Heart left ventricle (tissue), 16 donors: ENCODE results near the gene KIAA1586. TPM values are rescaled to one million over a fixed set of nuclear protein-coding genes. Genes with fewer than 3 reads are reported as not detected.
A peak's percentile ranks its signal among the peaks of the same experiment; 100 is the strongest.

Source experiments
- ATAC-seq, 4 donors: fragments of 200-7000 bp; cut with Tn5 transposase; one replicate each; pipeline ENCODE4 v1.9.1; 2020 to 2022; ENCODE audit warnings: moderate library complexity in 4 of 4, mild to moderate bottlenecking in 3 of 4, moderate number of reproducible peaks in 1 of 4
- DNase-seq, 5 donors: peaks; one replicate each; pipeline ENCODE4 v3.0.0-alpha.2; 2020
- H3K27ac ChIP-seq, 12 donors: fragments of 200-600 bp; sonication (generic) in 4 of 12; one replicate each; pipeline versions ENCODE4 v1.5.0 to v1.8.0; 2016 to 2022; ENCODE audit warnings: mild to moderate bottlenecking in 2 of 12
- H3K27me3 ChIP-seq, 9 donors: fragments of 200-600 bp; sonication (generic) in 2 of 9; one replicate each; pipeline versions ENCODE4 v1.5.1 to v1.8.0; 2016 to 2022; ENCODE audit warnings: mild to moderate bottlenecking in 3 of 9
- H3K36me3 ChIP-seq, 9 donors: fragments of 200-600 bp; sonication (generic) in 2 of 9; one replicate each; pipeline versions ENCODE4 v1.5.0 to v1.8.0; 2018 to 2022; ENCODE audit warnings: mild to moderate bottlenecking in 2 of 9
- H3K4me1 ChIP-seq, 12 donors: fragments of 200-600 bp; sonication (generic) in 4 of 12; one replicate each; pipeline versions ENCODE4 v1.5.0 to v1.8.0; 2016 to 2022; ENCODE audit warnings: mild to moderate bottlenecking in 3 of 12
- H3K4me3 ChIP-seq, 12 donors: fragments of 200-600 bp; sonication (generic) in 4 of 12; one replicate each; pipeline versions ENCODE4 v1.5.0 to v1.8.0; 2017 to 2022; ENCODE audit warnings: mild to moderate bottlenecking in 9 of 12, moderate library complexity in 4 of 12
- H3K9me3 ChIP-seq, 12 donors: fragments of 200-600 bp; sonication (generic) in 4 of 12; one replicate each; pipeline versions ENCODE4 v1.5.0 to v1.8.0; 2016 to 2022; ENCODE audit warnings: mild to moderate bottlenecking in 1 of 12
- POLR2A ChIP-seq, 2 donors: fragments of 450-650 bp; IDR thresholded peaks; one replicate each; pipeline ENCODE4 v1.6.1; 2017; ENCODE audit warnings: antibody characterized with exemption in 2 of 2, mild to moderate bottlenecking in 2 of 2, moderate library complexity in 2 of 2
- WGBS, 4 donors: extraction: QIAGEN DNeasy Blood & Tissue Kit in 2 of 4; methylation state at CpG; one replicate each; pipeline versions ENCODE4 v1.1.5 to v1.1.7; 2013 to 2018; 5-methylcytosine and 5-hydroxymethylcytosine counted together
- intact Hi-C, 10 donors: fragments of 100-400 bp; cut with DNase I; formaldehyde crosslinking; loops; one replicate each; pipeline versions ENCODE4 v1.11.1 to v1.14.2; 2022
- polyA plus RNA-seq, 2 donors: library from polyadenylated mRNA; stranded (reverse); fragments of 200-250 nt; gene quantifications; one replicate each; pipeline ENCODE4 v1.2.3, GENCODE V29; 2013
- total RNA-seq, 9 donors: library from RNA; depleted of rRNA in 2 of 9; stranded (reverse); fragments of >200 nt in 2 of 9; fragmentation: NEBNext Ultra II Directional in 3 of 9; extraction: Animal tissue kit (Norgen Biotek cat#: 25700) in 3 of 9; gene quantifications; one replicate each; pipeline versions ENCODE4 v1.1.0 to v1.2.4, GENCODE V29; 2016 to 2023
- TF ChIP-seq, protein P1 (sequence below), 12 donors: fragments of 200-600 bp; sonication (generic) in 4 of 12; IDR thresholded peaks; one replicate each; pipeline versions ENCODE4 v1.5.0 to v1.8.0; 2018 to 2022; ENCODE audit warnings: antibody characterized with exemption in 12 of 12, mild to moderate bottlenecking in 5 of 12
- donor health status: ischemic (EF 13 %, LVEDD 7.1; RV severe dilation, severe dysfunction).
- donor health status: healthy with polysubstance abuse.
- donor health status: DM: no; HTN: yes; CAD: no.
- donor health status: DM: no; HTN: no; CAD: no.
- donor health status: ischemic (EF 25% LVEDD 6.9; RV normal size, moderate dysfunction).
- donor health status: ischemic (EF 25% LVEDD 5.7; RV mildly dilated, moderate dysfunction).
- donor health status: healthy.
- donor health status: DM: yes; HTN: yes; CAD: no.
- donor health status: ischemic (EF 35%, LVEDD 5.7; RV mildly dilated, moderate dysfunction).
- donor health status: nonischemic (EF 11% LVEDD 7.7; RV severe dilation, severe dysfunction).
- donor health status: DM: yes; HTN: yes; CAD: no.
- donor health status: PGD.
- donor health status: ischemic (EF 29% LVEDD 5.4; RV normal size, mild dysfunction).
- donor health status: nonischemic (EF 23%, LVEDD 6.1; RV moderate dilation, normal function).

The KIAA1586 gene
- total and polyA plus RNA-seq, 11 donors = 2.1 to 11.7 (median 6.3) TPM

DNA sequence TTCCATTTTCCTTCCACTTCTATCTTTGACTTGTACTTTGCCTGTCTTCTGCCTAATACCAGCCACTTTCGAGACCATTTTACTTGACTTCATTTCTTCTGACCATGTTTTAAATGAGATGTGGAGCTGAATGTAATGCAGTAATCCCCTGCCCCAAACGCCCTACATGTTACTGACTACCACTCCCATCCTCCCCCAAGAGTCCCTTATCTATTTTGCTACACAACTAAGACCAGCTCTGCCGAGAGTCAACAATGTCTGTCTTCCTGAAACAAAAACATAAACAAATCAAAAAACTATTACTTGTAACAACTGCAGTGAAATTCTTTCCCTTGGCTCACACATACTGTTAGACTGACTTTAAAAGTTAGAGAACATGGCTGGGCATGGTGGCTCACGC is 27.1 kb upstream of the KIAA1586 start:
- H3K36me3 ChIP-seq = no peaks in the 10 kb centered on the region
- DNase-seq = no peak
- no peak for TF ChIP-seq POLR2A (IDR thresholded peaks at IDR 0.05)
- TF ChIP-seq, protein P1, sequence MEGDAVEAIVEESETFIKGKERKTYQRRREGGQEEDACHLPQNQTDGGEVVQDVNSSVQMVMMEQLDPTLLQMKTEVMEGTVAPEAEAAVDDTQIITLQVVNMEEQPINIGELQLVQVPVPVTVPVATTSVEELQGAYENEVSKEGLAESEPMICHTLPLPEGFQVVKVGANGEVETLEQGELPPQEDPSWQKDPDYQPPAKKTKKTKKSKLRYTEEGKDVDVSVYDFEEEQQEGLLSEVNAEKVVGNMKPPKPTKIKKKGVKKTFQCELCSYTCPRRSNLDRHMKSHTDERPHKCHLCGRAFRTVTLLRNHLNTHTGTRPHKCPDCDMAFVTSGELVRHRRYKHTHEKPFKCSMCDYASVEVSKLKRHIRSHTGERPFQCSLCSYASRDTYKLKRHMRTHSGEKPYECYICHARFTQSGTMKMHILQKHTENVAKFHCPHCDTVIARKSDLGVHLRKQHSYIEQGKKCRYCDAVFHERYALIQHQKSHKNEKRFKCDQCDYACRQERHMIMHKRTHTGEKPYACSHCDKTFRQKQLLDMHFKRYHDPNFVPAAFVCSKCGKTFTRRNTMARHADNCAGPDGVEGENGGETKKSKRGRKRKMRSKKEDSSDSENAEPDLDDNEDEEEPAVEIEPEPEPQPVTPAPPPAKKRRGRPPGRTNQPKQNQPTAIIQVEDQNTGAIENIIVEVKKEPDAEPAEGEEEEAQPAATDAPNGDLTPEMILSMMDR (IDR thresholded peaks at IDR 0.05) = no peak
- WGBS, 4 donors = 66 to 77% (median 74%) methylated on average over 4 of the region's 4 CpGs
- peaks cover 0 to 12% (median 4%) of the 10 kb centered on the region in 12 donors for H3K9me3 ChIP-seq
- H3K27me3 ChIP-seq = no peaks in the 10 kb centered on the region
- intact Hi-C loops = loop anchor here in 1 of 10 donors (2.0 kb wide), 1 partner anchor 115 kb away; no protein-coding TSS in a partner anchor
- ATAC-seq = no peak
- H3K4me1 ChIP-seq = no peaks in the 10 kb centered on the region
- H3K27ac ChIP-seq = no peak overlapping the region
- no peak overlapping the region for H3K4me3 ChIP-seq

DNA sequence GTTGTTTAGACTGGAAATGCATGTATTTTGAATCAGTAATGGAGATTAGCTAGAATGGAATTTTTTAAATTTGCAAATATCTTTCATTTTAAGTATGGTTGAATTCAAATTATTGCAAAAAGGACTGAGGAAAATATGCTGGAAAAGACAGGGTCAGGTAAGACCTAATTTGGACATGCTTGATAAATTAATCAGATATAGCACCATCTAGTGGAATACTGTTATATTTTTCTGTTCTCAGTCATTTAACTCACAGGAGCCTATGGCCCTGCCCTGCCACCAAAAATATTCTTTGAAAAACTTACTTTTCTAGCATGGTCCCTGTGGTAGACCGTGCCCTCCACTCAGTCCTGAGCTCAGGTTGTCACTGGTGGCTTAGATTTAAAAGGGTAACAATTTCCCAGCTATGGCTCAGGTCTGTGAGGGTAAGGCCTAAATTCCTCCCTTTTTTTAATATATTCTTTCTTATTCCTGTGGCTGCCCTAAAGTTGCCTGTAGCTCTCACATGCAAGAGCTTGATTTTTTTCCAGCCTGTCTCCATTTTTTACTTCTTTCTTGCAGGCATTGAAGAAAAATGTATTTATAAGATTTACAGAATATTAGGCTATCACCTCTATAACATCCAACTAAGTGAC is 25.3 kb upstream of the KIAA1586 start:
- Histone ChIP-seq H3K4me3 (no peak overlapping the region), H3K4me1 (no peaks in the 10 kb centered on the region), H3K36me3 (no peaks in the 10 kb centered on the region), H3K27ac (no peak overlapping the region), H3K27me3 (no peaks in the 10 kb centered on the region), H3K9me3 (peaks cover 0 to 29% (median 11%) of the 10 kb centered on the region in 12 donors)
- no peak for TF ChIP-seq POLR2A (IDR thresholded peaks at IDR 0.05)
- TF ChIP-seq, protein P1 (IDR thresholded peaks at IDR 0.05) = peak; percentile 35 to 70 (median 54)
- intact Hi-C loops = loop anchor here in 9 of 10 donors (2.0 to 10.0 kb wide), 8 partner anchors 64 to 304 kb away; partner anchors contain the start of genes PRIM2 (in 2 of the 9) and BEND6 (in 1 of the 9)
- WGBS, 4 donors = 13 to 30% (median 24%) methylated on average over 1 of the region's 1 CpG
- peak in 1 of 4 donors; percentile 31 for ATAC-seq
- no peak for DNase-seq

DNA sequence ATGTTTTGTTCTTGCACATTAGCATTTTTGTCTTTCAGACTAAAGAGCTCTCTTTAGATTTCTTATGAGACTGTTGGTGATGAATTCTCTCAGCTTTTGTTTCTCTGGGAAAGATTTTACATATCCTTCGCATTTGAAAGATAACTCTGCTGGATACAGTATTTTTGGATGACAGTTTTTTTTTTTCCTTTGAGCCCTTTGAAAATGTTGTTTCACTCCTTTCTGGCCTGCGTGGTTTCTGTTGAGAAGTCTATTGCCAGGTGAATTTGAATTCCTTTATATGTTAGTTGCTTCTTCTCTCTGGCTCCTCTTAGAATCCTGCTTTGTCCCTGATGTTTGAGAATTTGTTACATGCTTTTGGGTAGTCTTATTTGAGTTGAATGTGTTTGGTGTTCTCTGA is 22.2 kb upstream of the KIAA1586 start:
- TF ChIP-seq POLR2A (IDR thresholded peaks at IDR 0.05) = no peak
- TF ChIP-seq, protein P1 (IDR thresholded peaks at IDR 0.05) = no peak
- Histone ChIP-seq H3K27ac (no peak overlapping the region), H3K4me1 (no peaks in the 10 kb centered on the region), H3K36me3 (no peaks in the 10 kb centered on the region), H3K27me3 (no peaks in the 10 kb centered on the region), H3K9me3 (peaks cover 0 to 30% (median 11%) of the 10 kb centered on the region in 12 donors), H3K4me3 (no peak overlapping the region)
- WGBS, 4 donors = 58 to 70% (median 59%) methylated on average over 2 of the region's 2 CpGs
- ATAC-seq (no peak), DNase-seq (no peak)
- intact Hi-C loops = loop anchor here in 7 of 10 donors (5.0 to 10.0 kb wide), 5 partner anchors 67 to 300 kb away; partner anchors contain the start of genes PRIM2 (in 2 of the 7) and BEND6 (in 1 of the 7)

DNA sequence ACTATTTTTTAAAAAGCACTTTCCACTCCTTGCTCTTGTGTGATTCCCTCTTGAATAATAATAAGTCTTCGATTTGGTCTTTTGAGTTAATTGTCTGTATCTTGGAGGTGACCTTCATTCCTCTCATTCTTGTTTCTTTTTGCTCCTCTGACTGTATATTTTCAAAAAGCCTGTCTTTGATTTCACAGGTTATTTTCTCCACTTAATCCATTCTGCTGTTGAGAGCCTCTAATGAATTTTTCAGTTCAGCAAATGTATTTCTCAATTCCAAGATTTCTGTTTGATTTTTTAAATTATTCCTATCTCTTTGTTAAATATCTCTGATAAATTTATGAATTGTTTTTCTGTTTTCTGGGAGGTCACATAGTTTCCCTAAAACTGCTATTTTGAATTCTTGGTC is 21.7 kb upstream of the KIAA1586 start:
- Histone ChIP-seq H3K4me3 (no peak overlapping the region), H3K36me3 (no peaks in the 10 kb centered on the region), H3K27ac (no peak overlapping the region), H3K4me1 (no peaks in the 10 kb centered on the region), H3K27me3 (no peaks in the 10 kb centered on the region), H3K9me3 (peaks cover 0 to 30% (median 11%) of the 10 kb centered on the region in 12 donors)
- intact Hi-C loops = loop anchor here in 7 of 10 donors (5.0 to 10.0 kb wide), 5 partner anchors 67 to 300 kb away; partner anchors contain the start of genes PRIM2 (in 2 of the 7) and BEND6 (in 1 of the 7)
- ATAC-seq (no peak), DNase-seq (no peak)
- 77 to 83% (median 82%) methylated on average over 1 of the region's 1 CpG for WGBS, 4 donors
- TF ChIP-seq, protein P1 (IDR thresholded peaks at IDR 0.05) = no peak
- TF ChIP-seq POLR2A (IDR thresholded peaks at IDR 0.05) = no peak
